Ectodermal cell (in vitro differentiated cells): ENCODE results near the gene HSPB7.
"Not testable (repeated sequence)": the region's sequence is repeated elsewhere in the genome, so short reads cannot be mapped to it uniquely, and the experiment has no call there.

Experiments
- H3K27ac ChIP-seq: 2 replicates; pipeline ENCODE4 v1.7.0; 2013; ENCODE audit warnings: mild to moderate bottlenecking, low read depth, low read length; ENCODE audit not compliant: insufficient read depth, poor library complexity, severe bottlenecking
- H3K27me3 ChIP-seq: 2 replicates; pipeline ENCODE4 v1.7.0; 2013; ENCODE audit warnings: mild to moderate bottlenecking, low read length; ENCODE audit not compliant: insufficient read depth, control insufficient read depth, poor library complexity, severe bottlenecking
- H3K36me3 ChIP-seq: one replicate; pipeline ENCODE4 v1.7.0; 2013; ENCODE audit warnings: low read length; ENCODE audit not compliant: control insufficient read depth, insufficient read depth
- H3K4me1 ChIP-seq: one replicate; pipeline ENCODE4 v1.7.0; 2013; ENCODE audit warnings: low read length; ENCODE audit not compliant: control insufficient read depth, insufficient read depth
- H3K4me3 ChIP-seq: 2 replicates; pipeline ENCODE4 v1.7.0; 2013; ENCODE audit warnings: low read depth, low read length, control low read depth; ENCODE audit not compliant: insufficient read depth
- H3K9me3 ChIP-seq: 2 replicates; pipeline ENCODE4 v1.7.0; 2013; ENCODE audit warnings: mild to moderate bottlenecking, low read length, moderate library complexity; ENCODE audit not compliant: control insufficient read depth
- WGBS, 2 experiments: methylation state at CpG; one replicate each; pipeline ENCODE4 v1.1.7; 2013; ENCODE audit warnings: missing lambda C conversion rate in 2 of 2; 5-methylcytosine and 5-hydroxymethylcytosine counted together

HSPB7 gene

DNA sequence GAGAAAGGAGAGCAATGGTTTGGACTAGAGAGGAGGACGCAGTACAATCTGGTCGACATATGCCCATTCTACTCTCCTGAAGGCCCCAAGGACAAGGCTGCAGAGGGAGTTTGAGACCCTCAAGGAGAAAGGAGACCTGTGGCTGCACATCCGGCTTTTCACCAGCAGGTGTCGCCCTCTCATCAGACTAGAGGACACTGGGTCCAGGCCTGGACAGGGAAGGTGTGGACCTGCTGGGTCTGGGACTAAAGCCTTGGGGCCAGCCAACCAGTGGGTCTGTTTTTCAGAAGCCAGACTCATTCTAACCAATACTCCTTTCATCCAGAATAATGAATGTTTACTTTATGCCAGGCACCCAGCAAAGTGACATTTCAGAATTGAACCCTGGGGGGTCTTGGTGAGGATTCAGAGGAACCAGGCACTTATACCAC, 8.8 kb downstream of the HSPB7 start:
- peaks cover 71% of the 10 kb centered on the region for H3K27me3 ChIP-seq
- H3K4me1 ChIP-seq, result peaks cover 8% of the 10 kb centered on the region
- no peaks in the 10 kb centered on the region for H3K9me3 ChIP-seq
- WGBS, 2 experiments, result 1 to 3% methylated on average over 4 of the region's 4 CpGs
- no peak overlapping the region for H3K27ac ChIP-seq
- no peaks in the 10 kb centered on the region for H3K36me3 ChIP-seq
- H3K4me3 ChIP-seq, result no peak overlapping the region

DNA sequence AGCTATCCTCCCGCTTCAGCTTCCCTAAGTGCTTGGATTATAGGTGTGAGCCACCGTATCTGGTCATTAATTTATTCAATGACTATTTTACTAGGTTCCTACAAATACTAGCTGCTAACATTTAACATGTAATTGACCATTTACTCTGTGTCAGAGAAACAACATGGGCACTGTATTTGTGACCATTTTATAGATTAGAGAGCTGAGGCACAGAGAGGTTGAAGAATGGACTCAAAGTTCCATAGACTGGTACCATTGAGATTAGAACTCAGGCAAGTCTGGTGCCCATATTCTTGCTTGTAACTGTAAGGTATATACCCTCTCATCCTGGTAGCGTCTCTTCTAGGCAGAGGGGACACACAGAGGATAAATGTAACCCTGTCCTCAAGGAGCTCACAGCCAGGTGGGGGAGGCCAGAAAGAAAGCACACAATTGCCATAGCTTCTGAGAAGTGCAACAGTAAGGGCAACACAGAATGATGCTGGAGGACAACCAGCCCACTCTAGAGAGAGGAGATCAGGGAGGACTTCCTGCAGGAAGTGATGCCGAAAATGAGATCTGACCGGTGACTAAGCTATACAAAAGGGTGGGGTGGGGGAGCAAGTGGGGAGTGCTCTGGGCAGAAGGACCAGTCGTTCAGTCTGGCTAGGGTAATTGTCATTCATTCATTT, 10.0 kb downstream of the HSPB7 start:
- no peak overlapping the region for H3K27ac ChIP-seq

GRCh38 chr1:16006552-16007485, 11.0 kb downstream of the HSPB7 start:
- H3K27me3 ChIP-seq, result peaks cover 70% of the 10 kb centered on the region
- 73 to 78% methylated on average over 9 of the region's 9 CpGs for WGBS, 2 experiments
- H3K9me3 ChIP-seq, result no peaks in the 10 kb centered on the region
- H3K4me3 ChIP-seq, result no peak overlapping the region
- no peaks in the 10 kb centered on the region for H3K36me3 ChIP-seq
- H3K4me1 ChIP-seq, result peaks cover 4% of the 10 kb centered on the region
- H3K27ac ChIP-seq, result no peak overlapping the region

More for the DNA sequence above, 10.0 kb downstream of the HSPB7 start:
- Histone ChIP-seq H3K4me3 (no peak overlapping the region), H3K4me1 (peaks cover 7% of the 10 kb centered on the region), H3K36me3 (no peaks in the 10 kb centered on the region), H3K27me3 (peaks cover 70% of the 10 kb centered on the region), H3K9me3 (no peaks in the 10 kb centered on the region)
- WGBS, 2 experiments, result 85 to 86% methylated on average over 6 of the region's 6 CpGs

DNA sequence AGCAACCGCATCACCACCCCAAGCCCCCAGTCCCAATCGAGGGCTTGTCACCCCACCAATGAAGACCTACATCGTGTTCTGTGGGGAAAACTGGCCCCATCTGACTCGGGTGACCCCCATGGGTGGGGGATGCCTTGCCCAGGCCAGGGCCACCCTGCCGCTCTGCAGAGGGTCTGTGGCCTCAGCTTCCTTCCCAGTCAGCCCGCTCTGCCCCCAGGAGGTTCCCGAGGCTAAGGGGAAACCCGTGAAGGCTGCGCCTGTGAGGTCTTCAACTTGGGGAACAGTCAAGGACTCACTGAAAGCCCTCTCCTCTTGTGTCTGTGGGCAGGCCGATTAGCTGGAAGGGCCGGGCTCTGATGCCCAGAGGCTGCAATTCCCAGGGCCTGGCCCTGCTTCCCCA, 11.8 kb downstream of the HSPB7 start:
- no peak overlapping the region for H3K27ac ChIP-seq
- H3K9me3 ChIP-seq, result no peaks in the 10 kb centered on the region
- H3K36me3 ChIP-seq, result no peaks in the 10 kb centered on the region
- 87 to 89% methylated on average over 11 of the region's 11 CpGs for WGBS, 2 experiments
- H3K4me1 ChIP-seq, result peaks cover 4% of the 10 kb centered on the region
- no peak overlapping the region for H3K4me3 ChIP-seq
- H3K27me3 ChIP-seq, result peaks cover 71% of the 10 kb centered on the region

GRCh38 chr1:16005597-16005996, 12.2 kb downstream of the HSPB7 start:
- Histone ChIP-seq H3K4me1 (peaks cover 4% of the 10 kb centered on the region), H3K27ac (no peak overlapping the region), H3K4me3 (no peak overlapping the region), H3K36me3 (no peaks in the 10 kb centered on the region), H3K27me3 (peaks cover 72% of the 10 kb centered on the region), H3K9me3 (no peaks in the 10 kb centered on the region)
- 88 to 92% methylated on average over 5 of the region's 5 CpGs for WGBS, 2 experiments

GRCh38 chr1:16001274-16001673, 16.6 kb downstream of the HSPB7 start:
- H3K4me3 ChIP-seq, H3K9me3 ChIP-seq, H3K4me1 ChIP-seq, H3K36me3 ChIP-seq, H3K27ac ChIP-seq: not testable (repeated sequence)
- peaks cover 79% of the 10 kb centered on the region for H3K27me3 ChIP-seq
- 90 to 94% methylated on average over 10 of the region's 10 CpGs for WGBS, 2 experiments

- Histone ChIP-seq H3K36me3 (no peaks in the 10 kb centered on the region), H3K4me1 (peaks cover 3% of the 10 kb centered on the region), H3K27me3 (peaks cover 56% of the 10 kb centered on the region), H3K4me3 (no peak overlapping the region), H3K9me3 (no peaks in the 10 kb centered on the region), H3K27ac (no peak overlapping the region)
- 91 to 94% methylated on average over 11 of the region's 11 CpGs for WGBS, 2 experiments
Observed at GRCh38 chr1:15998929-15999328, 18.9 kb downstream of the HSPB7 start.

GRCh38 chr1:15997637-15998280, 20.1 kb downstream of the HSPB7 start:
- H3K27me3 ChIP-seq, result peaks cover 46% of the 10 kb centered on the region
- H3K4me1 ChIP-seq, result no peaks in the 10 kb centered on the region
- no peak overlapping the region for H3K27ac ChIP-seq
- H3K36me3 ChIP-seq, result no peaks in the 10 kb centered on the region
- WGBS, 2 experiments, result 90 to 91% methylated on average over 9 of the region's 9 CpGs
- no peak overlapping the region for H3K4me3 ChIP-seq
- no peaks in the 10 kb centered on the region for H3K9me3 ChIP-seq

DNA sequence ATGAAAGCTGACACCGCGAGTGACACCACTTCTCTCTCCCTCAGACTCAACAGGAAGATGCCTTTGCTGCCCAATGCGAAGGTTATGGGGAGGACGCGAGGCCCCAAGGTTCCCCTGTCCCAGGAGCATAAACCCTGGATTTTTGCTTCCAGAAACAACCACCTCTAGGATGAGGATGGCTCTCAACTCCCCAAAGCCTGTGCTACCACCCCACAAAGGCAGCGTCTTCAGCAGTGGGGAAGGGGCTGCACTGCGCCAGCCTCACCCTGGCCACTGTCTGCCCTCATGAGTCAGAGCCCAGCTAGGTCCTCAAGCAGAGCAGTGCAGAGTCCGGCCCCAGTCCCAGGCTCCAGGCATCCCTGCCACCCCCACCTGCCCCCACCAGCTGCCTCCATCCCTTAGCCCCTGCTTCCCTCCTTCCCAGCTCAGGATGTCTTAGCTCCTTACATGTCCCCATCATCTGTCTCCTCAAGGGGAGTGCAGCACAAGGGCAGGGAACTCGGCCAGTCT, 20.7 kb downstream of the HSPB7 start:
- 86 to 88% methylated on average over 9 of the region's 9 CpGs for WGBS, 2 experiments
- Histone ChIP-seq H3K4me1 (no peaks in the 10 kb centered on the region), H3K9me3 (no peaks in the 10 kb centered on the region), H3K27me3 (peaks cover 39% of the 10 kb centered on the region), H3K36me3 (no peaks in the 10 kb centered on the region), H3K4me3 (no peak overlapping the region), H3K27ac (no peak overlapping the region)
